HepG2 (cell line): Measurements from ENCODE around the gene SORBS2. TPM values are rescaled to one million over a fixed set of nuclear protein-coding genes. Genes with fewer than 3 reads are reported as not detected.

Experiments
- ATF3 ChIP-seq: sonication (generic); formaldehyde crosslinking; IDR thresholded peaks from 2 replicates; pipeline ENCODE4 v1.4.0; 2020; ENCODE audit warnings: missing genetic modification reagents
- FOSL1 ChIP-seq: sonication (generic); formaldehyde crosslinking; IDR thresholded peaks from 2 replicates; pipeline ENCODE4 v1.9.0; 2021; ENCODE audit warnings: missing genetic modification reagents, borderline replicate concordance
- GATAD2A ChIP-seq: IDR thresholded peaks from 2 replicates; pipeline ENCODE4 v1.6.1; 2016
- NFE2 ChIP-seq: sonication (generic); formaldehyde crosslinking; IDR thresholded peaks from 2 replicates; pipeline ENCODE4 v1.4.0; 2020; ENCODE audit warnings: missing genetic modification reagents
- NFE2L1 ChIP-seq: sonication (generic); formaldehyde crosslinking; IDR thresholded peaks from 2 replicates; pipeline ENCODE4 v1.4.0; 2020; ENCODE audit warnings: missing genetic modification reagents, mild to moderate bottlenecking, borderline replicate concordance
- PBX2 ChIP-seq: IDR thresholded peaks from 2 replicates; pipeline ENCODE4 v1.6.1; 2016; ENCODE audit warnings: control low read depth
- PCBP2 ChIP-seq: fragments of 200-400 bp; formaldehyde crosslinking; optimal IDR thresholded peaks from 2 replicates; pipeline ENCODE3; 2018; ENCODE audit warnings: low read length, low read depth; ENCODE audit not compliant: poor library complexity, severe bottlenecking
- RARA ChIP-seq: IDR thresholded peaks from 2 replicates; pipeline ENCODE4 v1.6.1; 2016; ENCODE audit warnings: missing genetic modification reagents, missing compliant biosample characterization
- RERE ChIP-seq: IDR thresholded peaks from 2 replicates; pipeline ENCODE4 v1.6.1; 2016; ENCODE audit warnings: low read depth, missing genetic modification reagents, missing compliant biosample characterization
- RFXAP ChIP-seq: sonication (generic); formaldehyde crosslinking; IDR thresholded peaks from 2 replicates; pipeline ENCODE4 v1.4.0; 2020; ENCODE audit warnings: missing genetic modification reagents, borderline replicate concordance
- SNAPC5 ChIP-seq: sonication (generic); formaldehyde crosslinking; IDR thresholded peaks from 2 replicates; pipeline ENCODE4 v1.8.1; 2023; ENCODE audit warnings: mild to moderate bottlenecking, missing genetic modification reagents, borderline replicate concordance
- SOX5 ChIP-seq: IDR thresholded peaks from 2 replicates; pipeline ENCODE4 v1.6.1; 2016; ENCODE audit warnings: borderline replicate concordance
- SP140L ChIP-seq: sonication (generic); formaldehyde crosslinking; IDR thresholded peaks from 2 replicates; pipeline ENCODE4 v1.4.0; 2020; ENCODE audit warnings: missing genetic modification reagents, borderline replicate concordance
- TEAD3 ChIP-seq: optimal IDR thresholded peaks from 2 replicates; pipeline ENCODE3; 2016; ENCODE audit warnings: borderline replicate concordance
- U2AF1 ChIP-seq: fragments of 200-400 bp; formaldehyde crosslinking; optimal IDR thresholded peaks from 2 replicates; pipeline ENCODE3; 2017; ENCODE audit warnings: mild to moderate bottlenecking, low read depth, low read length
- YEATS2 ChIP-seq: sonication (generic); formaldehyde crosslinking; IDR thresholded peaks from 2 replicates; pipeline ENCODE4 v1.4.0; 2020; ENCODE audit warnings: missing genetic modification reagents, borderline replicate concordance
- ZFX ChIP-seq: sonication (generic); formaldehyde crosslinking; IDR thresholded peaks from 2 replicates; pipeline ENCODE4 v1.4.0; 2020; ENCODE audit warnings: mild to moderate bottlenecking, low read depth, missing genetic modification reagents, moderate library complexity
- ZNF205 ChIP-seq: IDR thresholded peaks from 2 replicates; pipeline ENCODE4 v1.6.1; 2018; ENCODE audit warnings: missing biosample characterization, missing genetic modification reagents
- ZNF281 ChIP-seq: sonication (generic); formaldehyde crosslinking; IDR thresholded peaks from 2 replicates; pipeline ENCODE4 v1.4.0; 2020; ENCODE audit warnings: missing genetic modification reagents, borderline replicate concordance
- ZNF513 ChIP-seq: sonication (generic); formaldehyde crosslinking; conservative IDR thresholded peaks from 2 replicates; pipeline ENCODE4 v1.5.0; 2020; ENCODE audit warnings: missing genetic modification reagents
- polyA plus RNA-seq, 8 experiments: library from polyadenylated mRNA; depleted of rRNA in 3 of 8; stranded (reverse) in 7 of 8; unstranded in 1 of 8; fragments of >200 nt; fragmentation: Illumina TruSeq in 4 of 8; extraction: Trizol in 4 of 8; gene quantifications; 2 replicates each; pipeline versions ENCODE4 v1.2.1 to v1.2.3, GENCODE V29; 2011 to 2016; ENCODE audit warnings: low read depth in 4 of 8, missing spikeins in 1 of 8, mixed read lengths in 1 of 8; ENCODE audit not compliant: insufficient read depth in 1 of 8
- total RNA-seq, 5 experiments: library from RNA; depleted of rRNA; stranded (reverse); fragments of >200 nt; fragmentation: Illumina TruSeq; extraction: Trizol; gene quantifications; 2 replicates each; pipeline ENCODE4 v1.2.3, GENCODE V29; 2016; ENCODE audit warnings: low read depth in 1 of 5

Gene SORBS2
- total and polyA plus RNA-seq, 2 of the 13 experiments (the other 11 are each of a cell fraction or from before 2014, with no cell fraction given): 25.0 to 80.5 TPM

- peak; percentile 84 for TF ChIP-seq NFE2
- TF ChIP-seq RFXAP (CRISPR knock-in tag): no peak
- no peak for TF ChIP-seq ZFX (CRISPR knock-in tag)
- TF ChIP-seq RARA (CRISPR knock-in tag): peak; percentile 10; the same call in 1 of the 2 replicates
- no peak for TF ChIP-seq ZNF513 (CRISPR knock-in tag)
- no peak for TF ChIP-seq FOSL1 (CRISPR knock-in tag)
- no peak for TF ChIP-seq RERE (CRISPR knock-in tag)
- 0 out of 2 replicates have a peak, but pooled peaks have one; percentile 47 for TF ChIP-seq NFE2L1 (CRISPR knock-in tag)
- no peak for TF ChIP-seq PBX2 (CRISPR knock-in tag)
- no peak for TF ChIP-seq SP140L (CRISPR knock-in tag)
- TF ChIP-seq SOX5 (CRISPR knock-in tag): peak; percentile 17; the same call in 1 of the 2 replicates
- no peak for TF ChIP-seq PCBP2
- TF ChIP-seq U2AF1: no peak
- TF ChIP-seq ZNF281 (CRISPR knock-in tag): peak; percentile 85
- TF ChIP-seq ZNF205: no peak
- TF ChIP-seq SNAPC5 (CRISPR knock-in tag): no peak
- TF ChIP-seq ATF3 (CRISPR knock-in tag): 0 out of 2 replicates have a peak, but pooled peaks have one; percentile 52
- 0 out of 2 replicates have a peak, but pooled peaks have one; percentile 30 for TF ChIP-seq GATAD2A
- 0 out of 2 replicates have a peak, but pooled peaks have one; percentile 15 for TF ChIP-seq YEATS2 (CRISPR knock-in tag)
- peak; percentile 30 for TF ChIP-seq TEAD3 (CRISPR knock-in tag)
These were observed 252.1 kb downstream of the SORBS2 start (continued) for GRCh38 chr4:185559915-185560281.
